OCI-M1 (cell line): ENCODE results near the gene RALGPS2.

ENCODE experiments used
- DNase-seq: peaks from one replicate; lab custom pipeline; 2025; lab: John Stamatoyannopoulos, UW

RALGPS2 gene

GRCh38 chr1:178724728-178725465, at the start of gene RALGPS2:
TSS of gene RALGPS2 (plus strand) at chr1:178725244. CDS start at chr1:178776765, 51,521 bp downstream.
- DNase-seq: no peak

GRCh38 chr1:178679237-178679636, 45.8 kb upstream of the RALGPS2 start:
- DNase-seq: no peak

GRCh38 chr1:178682429-178682828, 42.6 kb upstream of the RALGPS2 start:
- no peak for DNase-seq

GRCh38 chr1:178682886-178683285, 42.2 kb upstream of the RALGPS2 start:
- no peak for DNase-seq

- DNase-seq: no peak
Observed at GRCh38 chr1:178683291-178683690, 41.8 kb upstream of the RALGPS2 start.

GRCh38 chr1:178684111-178684510, 40.9 kb upstream of the RALGPS2 start:
- DNase-seq: no peak

GRCh38 chr1:178684542-178685000, 40.5 kb upstream of the RALGPS2 start:
- DNase-seq: no peak

GRCh38 chr1:178686407-178686806, 38.6 kb upstream of the RALGPS2 start:
- no peak for DNase-seq

GRCh38 chr1:178688244-178688643, 36.8 kb upstream of the RALGPS2 start:
- DNase-seq: no peak

GRCh38 chr1:178689769-178690168, 35.3 kb upstream of the RALGPS2 start:
- no peak for DNase-seq

- DNase-seq: no peak
Observed at GRCh38 chr1:178690496-178690895, 34.5 kb upstream of the RALGPS2 start.

GRCh38 chr1:178692564-178693327, 32.3 kb upstream of the RALGPS2 start:
- no peak for DNase-seq

- no peak for DNase-seq
Observed at GRCh38 chr1:178693366-178693765, 31.7 kb upstream of the RALGPS2 start.

GRCh38 chr1:178694923-178695525, 30.0 kb upstream of the RALGPS2 start:
- DNase-seq: no peak

- DNase-seq: no peak
Observed at GRCh38 chr1:178702146-178702545, 22.9 kb upstream of the RALGPS2 start.

- DNase-seq: no peak
Observed at GRCh38 chr1:178704833-178705232, 20.2 kb upstream of the RALGPS2 start.

- DNase-seq: no peak
Observed at GRCh38 chr1:178706432-178706831, 18.6 kb upstream of the RALGPS2 start.

- no peak for DNase-seq
Observed at GRCh38 chr1:178713259-178713658, 11.8 kb upstream of the RALGPS2 start.

- no peak for DNase-seq
Observed at GRCh38 chr1:178714453-178714852, 10.6 kb upstream of the RALGPS2 start.

GRCh38 chr1:178716111-178716510, 8.9 kb upstream of the RALGPS2 start:
- DNase-seq: no peak

- DNase-seq: no peak
Observed at GRCh38 chr1:178718520-178718919, 6.5 kb upstream of the RALGPS2 start.

GRCh38 chr1:178723546-178723945, 1.5 kb upstream of the RALGPS2 start:
- DNase-seq: no peak

- no peak for DNase-seq
Observed at GRCh38 chr1:178724376-178724727, 692 bp upstream of the RALGPS2 start.
